NCI-H128 (cell line): Measurements from ENCODE around the gene CRYBG1.
"Not testable (repeated sequence)": the region's sequence is repeated elsewhere in the genome, so short reads cannot be mapped to it uniquely, and the experiment has no call there.

ENCODE experiments used
- DNase-seq: peaks from one replicate; lab custom pipeline; 2025; ENCODE audit not compliant: unreplicated experiment; lab: John Stamatoyannopoulos, UW

Gene CRYBG1

GRCh38 chr6:106372838-106373501 lies 12.5 kb downstream of the CRYBG1 start:
- DNase-seq: no peak

DNA sequence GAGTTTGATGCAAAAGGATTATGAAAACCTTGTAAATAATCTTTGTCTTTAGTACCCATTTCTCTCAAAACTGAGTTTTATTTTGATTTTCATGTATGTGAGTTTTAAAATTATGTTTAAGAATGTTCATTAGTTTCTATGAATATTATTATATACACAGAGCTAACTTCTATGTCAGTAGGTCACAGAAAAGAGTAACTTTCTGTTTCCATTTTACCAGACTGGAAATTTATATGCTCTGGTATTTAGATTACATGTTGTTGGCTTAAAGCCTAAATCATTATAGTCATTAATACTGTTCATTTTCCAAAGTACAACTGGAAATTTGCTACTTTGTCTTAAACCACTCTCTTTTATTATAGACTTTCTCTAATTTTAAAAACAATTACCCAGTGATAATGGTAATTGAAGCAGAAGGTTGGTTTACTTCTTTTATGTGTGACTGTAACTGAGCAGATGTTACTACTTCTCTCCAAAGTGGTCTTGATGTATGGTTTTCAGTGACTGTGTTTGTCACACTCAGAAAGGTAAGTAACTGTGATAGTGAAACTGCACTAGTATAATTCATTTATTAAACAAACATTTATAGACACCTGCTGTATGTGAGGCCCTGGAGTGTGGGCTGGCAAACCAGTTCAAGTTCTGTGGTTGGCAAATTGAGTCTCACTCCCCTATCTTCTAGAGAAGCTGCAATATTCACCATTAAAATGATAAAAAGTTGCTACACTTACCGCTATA lies 13.2 kb downstream of the CRYBG1 start:
- no peak for DNase-seq

GRCh38 chr6:106377061-106377540 lies 16.6 kb downstream of the CRYBG1 start:
- no peak for DNase-seq

DNA sequence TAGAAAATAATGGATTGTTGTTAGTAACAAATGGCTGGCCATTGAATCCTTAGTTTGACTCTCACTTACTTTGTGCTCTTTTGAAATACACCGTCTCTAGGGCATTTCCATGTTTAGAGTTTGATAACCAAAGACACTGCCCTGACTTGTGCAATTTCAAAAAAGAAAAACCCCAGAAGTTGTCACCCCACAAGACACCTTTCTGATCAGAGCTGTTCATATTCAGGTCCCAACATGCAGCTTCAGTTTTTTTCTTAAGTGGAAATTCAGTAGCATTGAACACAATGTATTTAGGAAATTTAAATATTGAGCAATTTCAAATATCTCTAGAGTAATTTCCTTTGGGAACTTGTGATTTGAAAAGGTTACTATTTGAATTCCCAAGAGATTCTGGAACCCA lies 19.4 kb downstream of the CRYBG1 start:
- DNase-seq: no peak

GRCh38 chr6:106380407-106380806 lies 19.9 kb downstream of the CRYBG1 start:
- no peak for DNase-seq

DNA sequence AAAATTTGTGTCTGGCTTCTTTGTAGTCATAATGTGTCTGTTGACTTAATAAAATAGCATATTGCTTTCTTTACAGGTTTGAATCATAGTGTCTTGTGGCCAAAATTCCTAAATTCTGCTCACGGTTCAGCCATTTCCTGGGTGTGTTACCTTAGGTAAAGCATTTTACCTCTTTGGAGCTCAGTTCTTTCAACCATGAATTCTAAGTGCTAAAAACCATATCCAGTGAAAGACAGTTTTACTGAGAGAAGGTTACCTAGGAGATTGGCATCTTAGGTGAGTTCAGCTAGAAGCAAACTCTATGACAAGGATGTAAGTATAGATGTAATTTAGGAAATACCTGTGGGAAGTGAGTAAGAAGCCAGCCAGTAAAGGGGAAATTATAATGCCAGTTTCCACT lies 20.7 kb downstream of the CRYBG1 start:
- no peak for DNase-seq

DNA sequence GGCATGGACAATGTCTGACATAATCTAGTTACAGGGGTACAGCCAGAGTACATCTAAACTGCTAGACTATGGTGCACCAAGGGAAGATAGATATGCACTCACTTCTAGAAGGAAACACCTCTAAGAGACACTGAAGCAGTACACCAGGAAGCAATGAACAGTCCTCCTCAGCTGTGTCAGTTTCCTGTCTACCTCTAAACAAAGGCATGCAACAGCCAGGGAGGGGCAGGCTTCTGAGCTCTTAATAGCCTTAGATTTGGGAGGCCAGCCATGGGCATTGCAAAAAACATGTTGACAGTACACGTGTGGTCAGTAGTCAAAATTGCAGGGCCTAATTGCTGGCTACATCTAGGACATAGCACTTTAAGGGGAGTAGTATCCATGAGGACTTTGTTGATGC lies 21.4 kb downstream of the CRYBG1 start:
- DNase-seq: no peak

- DNase-seq: no peak
These were observed 23.1 kb downstream of the CRYBG1 start for GRCh38 chr6:106383573-106383972.

GRCh38 chr6:106385530-106385929 lies 25.0 kb downstream of the CRYBG1 start:
- no peak for DNase-seq

GRCh38 chr6:106387875-106388274 lies 27.4 kb downstream of the CRYBG1 start:
- no peak for DNase-seq

DNA sequence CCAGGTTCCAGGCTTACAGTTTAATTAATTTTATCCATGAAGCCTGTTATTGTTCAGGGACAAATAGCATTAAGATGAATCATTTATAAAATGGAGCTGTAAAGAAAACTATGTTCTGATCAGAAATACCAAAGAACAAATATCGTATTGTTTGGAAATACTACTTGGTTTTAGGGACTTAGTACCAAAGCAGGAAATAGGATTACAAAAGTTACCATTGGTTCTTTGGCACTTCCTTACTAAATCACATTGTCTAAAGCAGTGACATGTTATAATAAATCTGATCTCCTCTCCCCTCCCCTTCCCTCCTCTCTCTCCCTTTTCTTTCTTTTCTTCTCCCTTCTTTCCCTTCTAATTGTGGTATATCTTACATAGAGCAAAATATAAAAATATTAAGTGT lies 29.6 kb downstream of the CRYBG1 start:
- no peak for DNase-seq

- DNase-seq: no peak
These were observed 36.1 kb downstream of the CRYBG1 start for GRCh38 chr6:106396426-106397220.

- DNase-seq: no peak
These were observed 36.9 kb downstream of the CRYBG1 start for GRCh38 chr6:106397431-106397830.

DNA sequence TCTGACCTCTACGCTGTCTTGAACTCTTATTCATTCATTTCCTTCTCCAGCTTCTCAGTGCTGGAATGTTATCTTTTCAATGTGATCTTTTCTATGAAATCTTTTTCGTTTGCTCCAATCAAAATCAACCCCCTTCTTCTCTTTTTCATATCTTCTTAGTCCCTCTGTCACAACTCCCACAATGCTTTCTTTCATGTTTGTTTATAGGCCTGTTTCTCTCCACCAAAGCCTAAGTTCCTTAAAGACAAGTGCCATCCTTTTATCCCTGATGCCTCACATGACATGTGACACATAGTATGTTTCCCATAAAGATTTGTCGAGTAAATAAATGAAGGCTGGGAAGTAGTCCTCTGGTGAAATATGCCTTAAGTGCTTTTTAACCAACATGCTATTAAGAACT lies 38.1 kb downstream of the CRYBG1 start:
- DNase-seq: no peak

DNA sequence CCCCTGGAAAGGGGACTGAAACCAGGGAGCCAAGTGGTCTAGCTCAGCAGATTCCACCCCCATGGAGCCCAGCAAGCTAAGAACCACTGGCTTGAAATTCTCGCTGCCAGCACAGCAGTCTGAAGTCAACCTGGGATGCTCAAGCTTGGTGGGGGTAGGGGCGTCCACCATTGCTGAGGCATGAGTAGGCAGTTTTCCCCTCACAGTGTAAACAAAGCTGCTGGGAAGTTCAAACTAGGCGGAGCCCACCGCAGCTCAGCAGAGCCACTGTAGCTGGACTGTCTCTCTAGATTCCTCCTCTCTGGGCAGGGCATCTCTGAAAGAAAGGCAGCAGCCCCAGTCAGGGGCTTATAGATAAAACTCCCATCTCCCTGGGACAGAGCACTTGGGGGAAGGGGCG lies 44.5 kb downstream of the CRYBG1 start:
- DNase-seq: not testable (repeated sequence)

DNA sequence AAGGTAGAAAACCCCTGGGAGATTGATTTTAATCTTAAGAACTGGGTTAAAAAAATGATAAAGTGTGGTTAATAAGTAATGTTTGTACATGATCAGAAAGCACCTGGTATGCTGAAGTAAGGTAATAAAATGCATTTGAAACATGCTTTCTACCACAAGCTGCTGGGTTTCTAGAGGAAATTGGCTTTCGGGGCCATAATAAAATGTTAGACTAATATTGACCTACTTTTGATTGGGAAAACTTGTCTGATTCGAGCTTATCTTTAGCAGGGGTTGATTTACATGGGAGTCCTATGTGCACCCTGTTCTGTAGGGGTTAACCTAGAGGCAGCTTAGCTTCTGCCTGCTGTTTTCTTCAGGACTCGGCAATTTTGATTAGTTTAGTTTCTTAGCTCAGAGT lies 50.5 kb downstream of the CRYBG1 start:
- DNase-seq: no peak

- DNase-seq: no peak
These were observed 51.2 kb downstream of the CRYBG1 start for GRCh38 chr6:106411643-106412200.

DNA sequence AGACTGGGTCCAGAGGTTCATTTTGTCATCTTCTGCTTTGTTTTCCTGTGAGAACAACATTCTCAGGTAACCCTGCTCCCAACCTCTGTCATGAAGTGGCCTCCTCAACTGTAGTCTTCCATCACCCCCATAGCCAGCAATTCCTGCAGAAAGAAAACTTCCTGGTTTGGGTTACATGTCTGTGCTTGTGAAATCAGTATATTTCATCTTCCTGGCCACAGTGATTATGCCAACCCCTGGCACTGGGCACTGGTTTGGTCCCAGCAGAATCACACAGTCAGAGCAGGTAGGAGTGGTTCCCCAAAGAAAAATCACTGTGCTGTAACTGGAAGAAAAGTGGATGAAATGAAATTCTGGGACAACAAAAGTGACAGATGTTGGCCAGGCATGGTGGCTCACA lies 52.5 kb downstream of the CRYBG1 start:
- no peak for DNase-seq

DNA sequence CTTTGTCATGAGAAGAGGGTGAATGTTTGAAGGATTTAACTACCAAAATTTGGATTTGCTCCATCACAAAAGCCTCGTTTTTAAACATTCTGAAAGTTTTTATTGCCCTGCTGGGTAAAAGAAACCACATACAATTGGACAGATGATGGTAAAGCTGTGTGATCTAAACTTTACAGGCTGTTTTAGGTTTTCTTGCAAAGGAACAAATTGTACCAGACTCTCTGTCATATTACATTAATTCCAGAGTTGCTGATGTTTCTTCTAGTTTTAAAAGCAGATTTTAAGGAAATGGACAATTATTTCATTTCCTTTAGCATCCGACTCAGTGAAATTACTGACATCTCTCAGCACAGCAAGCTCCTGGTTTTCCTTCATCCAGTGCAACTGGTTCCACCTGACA lies 53.2 kb downstream of the CRYBG1 start:
- no peak for DNase-seq

DNA sequence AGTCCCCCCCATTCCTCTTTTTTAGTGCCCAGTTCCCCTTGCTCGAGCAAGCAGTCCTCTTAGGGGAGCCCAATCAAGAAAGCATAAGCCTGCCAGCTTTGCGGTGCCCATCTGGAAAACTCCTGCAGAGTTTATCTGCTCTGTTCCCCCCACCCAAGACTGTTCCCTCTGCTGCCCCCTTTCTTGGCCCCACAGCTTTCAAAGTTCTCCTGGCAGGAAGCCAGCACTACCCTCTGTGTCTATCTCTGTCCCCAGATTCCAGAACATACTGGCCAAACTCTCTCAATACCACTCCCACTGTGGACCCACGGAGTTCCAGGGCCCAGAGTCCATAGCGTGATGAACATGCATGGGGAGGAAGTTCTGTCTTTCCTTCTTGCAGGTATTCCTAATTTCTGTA lies 55.4 kb downstream of the CRYBG1 start:
- DNase-seq: no peak

DNA sequence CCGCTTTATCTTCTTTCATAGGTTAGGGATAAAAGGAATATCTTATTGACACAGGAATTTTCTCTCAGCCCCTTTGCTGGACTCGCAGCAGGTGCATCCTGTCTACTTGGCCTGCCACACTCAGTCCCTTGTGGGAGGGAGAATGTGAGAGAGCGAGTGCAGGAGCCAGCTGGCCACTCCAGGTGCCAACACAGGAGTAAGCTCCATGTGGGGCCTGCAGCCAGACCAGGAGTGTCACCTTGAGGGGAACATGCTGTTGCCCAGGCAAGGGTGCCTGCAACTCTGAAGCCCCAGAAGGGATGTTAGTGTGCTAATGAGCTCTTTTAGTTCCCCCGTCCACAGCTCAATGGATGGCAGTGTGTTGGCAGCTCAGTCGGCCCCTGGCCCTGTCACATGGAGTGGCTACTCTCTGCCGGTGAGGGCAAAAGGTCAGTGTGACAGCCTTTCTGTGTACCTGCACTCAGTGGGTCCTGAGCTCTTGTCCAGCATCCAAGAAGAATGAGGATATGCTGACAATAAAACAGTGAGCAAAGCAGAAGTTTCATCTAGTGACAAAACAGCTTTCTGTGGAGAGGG lies 57.1 kb downstream of the CRYBG1 start:
- no peak for DNase-seq
